ENCODE data around the gene CCR3.

Gene CCR3

GRCh38 chr3:46272028-46272451 is 29.8 kb downstream of the CCR3 start:
- H3K9ac ChIP-seq (ENCODE audit: low read length): no peak overlapping the region
- H3K79me2 ChIP-seq (ENCODE audit: insufficient read depth, low read length): no peaks in the 10 kb centered on the region
- no peaks in the 10 kb centered on the region for H3F3A ChIP-seq (ENCODE audit: insufficient read depth)
- no peak for TF ChIP-seq EZH2phosphoT487 (conservative IDR thresholded peaks at IDR 0.05; ENCODE audit: low read length)
- TF ChIP-seq, protein P1, sequence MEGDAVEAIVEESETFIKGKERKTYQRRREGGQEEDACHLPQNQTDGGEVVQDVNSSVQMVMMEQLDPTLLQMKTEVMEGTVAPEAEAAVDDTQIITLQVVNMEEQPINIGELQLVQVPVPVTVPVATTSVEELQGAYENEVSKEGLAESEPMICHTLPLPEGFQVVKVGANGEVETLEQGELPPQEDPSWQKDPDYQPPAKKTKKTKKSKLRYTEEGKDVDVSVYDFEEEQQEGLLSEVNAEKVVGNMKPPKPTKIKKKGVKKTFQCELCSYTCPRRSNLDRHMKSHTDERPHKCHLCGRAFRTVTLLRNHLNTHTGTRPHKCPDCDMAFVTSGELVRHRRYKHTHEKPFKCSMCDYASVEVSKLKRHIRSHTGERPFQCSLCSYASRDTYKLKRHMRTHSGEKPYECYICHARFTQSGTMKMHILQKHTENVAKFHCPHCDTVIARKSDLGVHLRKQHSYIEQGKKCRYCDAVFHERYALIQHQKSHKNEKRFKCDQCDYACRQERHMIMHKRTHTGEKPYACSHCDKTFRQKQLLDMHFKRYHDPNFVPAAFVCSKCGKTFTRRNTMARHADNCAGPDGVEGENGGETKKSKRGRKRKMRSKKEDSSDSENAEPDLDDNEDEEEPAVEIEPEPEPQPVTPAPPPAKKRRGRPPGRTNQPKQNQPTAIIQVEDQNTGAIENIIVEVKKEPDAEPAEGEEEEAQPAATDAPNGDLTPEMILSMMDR (IDR thresholded peaks at IDR 0.05; ENCODE audit: insufficient read depth, low read length, poor library complexity, severe bottlenecking): no peak
- no peak overlapping the region for H3K4me3 ChIP-seq (ENCODE audit: insufficient read depth, low read length, poor library complexity, severe bottlenecking)
- H3K36me3 ChIP-seq (ENCODE audit: low read length): no peaks in the 10 kb centered on the region
- no peak overlapping the region for H3K4me2 ChIP-seq (ENCODE audit: low read depth, low read length, poor library complexity, severe bottlenecking)
- no peak overlapping the region for H3K27ac ChIP-seq (ENCODE audit: low read depth, low read length)
- no peaks in the 10 kb centered on the region for H3K9me3 ChIP-seq (ENCODE audit: insufficient read depth, low read length)
- H3K9me2 ChIP-seq (replicated peaks; ENCODE audit: insufficient read depth, low read length): no peaks in the 10 kb centered on the region
- no peak overlapping the region for H2AFZ ChIP-seq (ENCODE audit: low read depth, low read length, severe bottlenecking)
- no peaks in the 10 kb centered on the region for H4K20me1 ChIP-seq (ENCODE audit: low read depth, low read length)
- no peaks in the 10 kb centered on the region for H3K27me3 ChIP-seq (ENCODE audit: low read length)

- no peaks in the 10 kb centered on the region for H3K27me3 ChIP-seq (ENCODE audit: low read length)
- no peak for TF ChIP-seq EZH2phosphoT487 (conservative IDR thresholded peaks at IDR 0.05; ENCODE audit: low read length)
- TF ChIP-seq, protein P1 (IDR thresholded peaks at IDR 0.05; ENCODE audit: insufficient read depth, low read length, poor library complexity, severe bottlenecking): peak; percentile 73
- H3K27ac ChIP-seq (ENCODE audit: low read depth, low read length): no peak overlapping the region
- no peaks in the 10 kb centered on the region for H4K20me1 ChIP-seq (ENCODE audit: low read depth, low read length)
- H3K36me3 ChIP-seq (ENCODE audit: low read length): no peaks in the 10 kb centered on the region
- no peaks in the 10 kb centered on the region for H3K9me2 ChIP-seq (replicated peaks; ENCODE audit: insufficient read depth, low read length)
- no peaks in the 10 kb centered on the region for H3K79me2 ChIP-seq (ENCODE audit: insufficient read depth, low read length)
- no peaks in the 10 kb centered on the region for H3F3A ChIP-seq (ENCODE audit: insufficient read depth)
- H2AFZ ChIP-seq (ENCODE audit: low read depth, low read length, severe bottlenecking): no peak overlapping the region
- H3K4me2 ChIP-seq (ENCODE audit: low read depth, low read length, poor library complexity, severe bottlenecking): no peak overlapping the region
- H3K9ac ChIP-seq (ENCODE audit: low read length): no peak overlapping the region
- no peaks in the 10 kb centered on the region; the same call in 1 of the 2 replicates for H3K9me3 ChIP-seq (ENCODE audit: insufficient read depth, low read length)
- no peak overlapping the region for H3K4me3 ChIP-seq (ENCODE audit: insufficient read depth, low read length, poor library complexity, severe bottlenecking)
Observed at GRCh38 chr3:46276497-46277099, 34.3 kb downstream of the CCR3 start.

DNA sequence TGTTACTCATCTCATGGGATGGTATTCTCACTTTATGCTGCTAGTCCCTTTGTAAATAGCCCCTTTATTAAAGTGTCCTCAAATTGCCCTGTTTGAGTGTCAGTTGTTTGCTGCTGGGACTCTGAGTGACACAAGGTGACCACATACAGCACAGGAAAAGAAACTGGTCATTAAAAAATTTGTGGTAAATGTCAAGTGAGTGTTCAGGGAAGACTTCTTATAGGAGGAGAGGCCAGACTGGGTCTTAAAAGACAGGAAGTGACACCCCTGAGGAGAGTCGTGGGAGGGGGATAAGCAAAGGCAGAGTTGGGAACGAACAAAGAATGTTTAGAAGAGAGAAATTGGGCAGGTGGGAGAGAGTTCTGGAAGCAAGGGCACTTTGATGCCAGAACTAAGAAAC is 35.2 kb downstream of the CCR3 start:
- H3K36me3 ChIP-seq (ENCODE audit: low read length): no peaks in the 10 kb centered on the region
- H2AFZ ChIP-seq (ENCODE audit: low read depth, low read length, severe bottlenecking): no peak overlapping the region
- no peak overlapping the region for H3K4me3 ChIP-seq (ENCODE audit: insufficient read depth, low read length, poor library complexity, severe bottlenecking)
- H3K4me2 ChIP-seq (ENCODE audit: low read depth, low read length, poor library complexity, severe bottlenecking): no peak overlapping the region
- TF ChIP-seq, protein P1 (IDR thresholded peaks at IDR 0.05; ENCODE audit: insufficient read depth, low read length, poor library complexity, severe bottlenecking): no peak
- no peak for TF ChIP-seq EZH2phosphoT487 (conservative IDR thresholded peaks at IDR 0.05; ENCODE audit: low read length)
- no peaks in the 10 kb centered on the region for H4K20me1 ChIP-seq (ENCODE audit: low read depth, low read length)
- H3F3A ChIP-seq (ENCODE audit: insufficient read depth): no peaks in the 10 kb centered on the region
- no peaks in the 10 kb centered on the region; the same call in 1 of the 2 replicates for H3K9me3 ChIP-seq (ENCODE audit: insufficient read depth, low read length)
- no peaks in the 10 kb centered on the region for H3K9me2 ChIP-seq (replicated peaks; ENCODE audit: insufficient read depth, low read length)
- H3K27me3 ChIP-seq (ENCODE audit: low read length): no peaks in the 10 kb centered on the region
- H3K79me2 ChIP-seq (ENCODE audit: insufficient read depth, low read length): no peaks in the 10 kb centered on the region
- H3K27ac ChIP-seq (ENCODE audit: low read depth, low read length): no peak overlapping the region
- no peak overlapping the region for H3K9ac ChIP-seq (ENCODE audit: low read length)
